Dendritic cell treated with granulocyte-macrophage colony-stimulating factor and Interleukin-4, amounts not matched to agents 40 ng/mL and 50 ng/mL, for 4 days (primary cell): Measurements from ENCODE around the gene SIGLEC9.
A peak's percentile ranks its signal among the peaks of the same experiment; 100 is the strongest.

Source experiments
- H3K27ac Mint-ChIP-seq: one replicate; pipeline ENCODE4 v1.8.0; 2022; ENCODE audit warnings: mild to moderate bottlenecking, mixed read lengths
- H3K27me3 Mint-ChIP-seq: one replicate; pipeline ENCODE4 v1.8.0; 2022; ENCODE audit warnings: mild to moderate bottlenecking, mixed read lengths
- H3K36me3 Mint-ChIP-seq: one replicate; pipeline ENCODE4 v1.8.0; 2022; ENCODE audit warnings: low read depth, mixed read lengths
- H3K4me1 Mint-ChIP-seq: one replicate; pipeline ENCODE4 v1.8.0; 2022; ENCODE audit warnings: low read depth, mixed read lengths
- H3K4me3 Mint-ChIP-seq: one replicate; pipeline ENCODE4 v1.8.0; 2022; ENCODE audit warnings: mild to moderate bottlenecking, moderate library complexity, mixed read lengths
- H3K9me3 Mint-ChIP-seq: one replicate; pipeline ENCODE4 v1.8.0; 2022; ENCODE audit warnings: mixed read lengths
- intact Hi-C: fragments of 100-400 bp; cut with micrococcal nuclease; formaldehyde crosslinking; loops from one replicate; pipeline ENCODE4 v1.15.0; 2022

Gene SIGLEC9

GRCh38 chr19:51124729-51125128 lies at the start of gene SIGLEC9:
Gene SIGLEC9 (plus strand): TSS chr19:51124906. CDS start chr19:51124975, 69 bp downstream.
- H3K4me3 Mint-ChIP-seq, result peak within 1 kb of the TSS; percentile 88
- H3K4me1 Mint-ChIP-seq, result peaks cover 97% of the 10 kb centered on the region
- H3K27ac Mint-ChIP-seq, result peak within 1 kb of the TSS; percentile 97
- H3K36me3 Mint-ChIP-seq, result peaks cover 51% of the 10 kb centered on the region
- H3K9me3 Mint-ChIP-seq, result no peaks in the 10 kb centered on the region
- H3K27me3 Mint-ChIP-seq, result no peaks in the 10 kb centered on the region
- intact Hi-C loops, result loop anchor here (2.0 kb wide), 1 partner anchor 16 kb away; the partner anchor contains the start of gene CTU1

DNA sequence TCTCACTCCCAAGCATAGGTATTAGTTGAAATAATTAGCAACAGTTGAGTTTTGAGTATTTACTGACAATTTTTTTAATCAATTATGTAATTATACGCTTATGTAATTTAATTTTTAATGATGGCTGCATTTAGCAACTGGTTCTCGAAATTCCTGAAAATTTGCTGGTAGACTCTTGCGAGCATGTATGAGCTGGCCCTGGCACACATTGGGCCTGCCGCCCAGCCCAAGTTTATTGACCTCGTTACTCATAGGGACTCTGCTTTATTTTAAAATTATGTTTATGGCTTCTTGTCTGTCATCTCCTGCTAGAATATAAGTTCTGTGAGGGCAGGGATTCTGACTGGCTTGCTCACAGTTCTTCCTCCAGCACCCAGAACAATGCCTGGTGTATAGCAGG lies 48.7 kb upstream of the SIGLEC9 start:
- Mint-ChIP-seq H3K27ac (no peak overlapping the region), H3K4me3 (no peak overlapping the region), H3K27me3 (peaks cover 21% of the 10 kb centered on the region), H3K9me3 (peaks cover 16% of the 10 kb centered on the region), H3K36me3 (no peaks in the 10 kb centered on the region), H3K4me1 (no peaks in the 10 kb centered on the region)
- intact Hi-C loops, result no loop called here

DNA sequence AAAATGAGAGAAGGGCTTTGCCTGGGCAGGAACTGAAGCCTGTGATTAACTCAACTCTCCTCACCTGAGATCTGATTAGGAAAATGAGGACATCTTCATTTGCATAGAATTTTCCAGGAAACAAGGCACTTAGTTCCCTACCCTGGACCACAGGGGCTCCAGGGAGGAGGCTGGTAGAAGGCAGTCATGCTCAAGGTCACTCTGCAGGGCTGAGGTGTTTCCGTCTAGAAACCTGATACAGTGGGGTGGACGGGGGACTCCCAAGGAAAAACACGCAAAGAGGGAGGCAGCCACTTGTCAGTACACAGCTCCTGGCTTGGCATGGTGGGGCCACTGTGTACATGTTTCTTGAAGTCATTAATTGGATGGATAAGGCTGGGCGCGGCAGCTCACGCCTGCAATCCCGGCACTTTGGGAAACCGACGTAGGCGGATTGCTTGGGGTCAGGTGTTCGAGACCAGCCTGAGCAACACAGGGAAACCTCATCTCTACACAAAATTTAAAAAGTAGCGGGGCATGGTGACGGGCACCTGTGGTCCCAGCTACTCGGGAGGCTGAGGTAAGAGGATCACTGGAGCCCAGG lies 48.0 kb upstream of the SIGLEC9 start:
- no peak overlapping the region for H3K4me3 Mint-ChIP-seq
- no peak overlapping the region for H3K27ac Mint-ChIP-seq
- peaks cover 16% of the 10 kb centered on the region for H3K9me3 Mint-ChIP-seq
- intact Hi-C loops, result no loop called here
- no peaks in the 10 kb centered on the region for H3K4me1 Mint-ChIP-seq
- no peaks in the 10 kb centered on the region for H3K36me3 Mint-ChIP-seq
- H3K27me3 Mint-ChIP-seq, result peaks cover 21% of the 10 kb centered on the region

DNA sequence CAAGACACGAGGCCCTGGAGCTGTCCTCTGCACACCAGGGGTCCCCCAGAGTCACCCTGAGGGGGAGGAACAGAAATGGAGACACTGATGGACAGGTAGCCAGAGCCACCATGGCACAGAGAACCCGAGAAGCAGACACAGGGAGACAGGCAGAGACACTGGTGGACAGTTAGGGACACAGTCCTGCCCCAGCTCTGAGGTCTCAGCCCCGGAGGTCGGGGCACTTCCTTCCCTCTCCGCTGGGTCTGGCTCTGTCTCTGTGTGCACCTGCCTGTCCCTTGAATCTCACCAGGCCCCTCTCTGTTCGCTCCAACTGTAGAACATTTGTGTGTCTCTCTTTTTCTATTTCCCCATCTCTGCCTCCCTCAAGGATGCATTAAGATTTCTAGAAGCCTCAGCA lies 46.6 kb upstream of the SIGLEC9 start:
- H3K9me3 Mint-ChIP-seq, result peaks cover 16% of the 10 kb centered on the region
- H3K27ac Mint-ChIP-seq, result no peak overlapping the region
- H3K27me3 Mint-ChIP-seq, result peaks cover 30% of the 10 kb centered on the region
- H3K4me1 Mint-ChIP-seq, result no peaks in the 10 kb centered on the region
- intact Hi-C loops, result no loop called here
- no peaks in the 10 kb centered on the region for H3K36me3 Mint-ChIP-seq
- no peak overlapping the region for H3K4me3 Mint-ChIP-seq

DNA sequence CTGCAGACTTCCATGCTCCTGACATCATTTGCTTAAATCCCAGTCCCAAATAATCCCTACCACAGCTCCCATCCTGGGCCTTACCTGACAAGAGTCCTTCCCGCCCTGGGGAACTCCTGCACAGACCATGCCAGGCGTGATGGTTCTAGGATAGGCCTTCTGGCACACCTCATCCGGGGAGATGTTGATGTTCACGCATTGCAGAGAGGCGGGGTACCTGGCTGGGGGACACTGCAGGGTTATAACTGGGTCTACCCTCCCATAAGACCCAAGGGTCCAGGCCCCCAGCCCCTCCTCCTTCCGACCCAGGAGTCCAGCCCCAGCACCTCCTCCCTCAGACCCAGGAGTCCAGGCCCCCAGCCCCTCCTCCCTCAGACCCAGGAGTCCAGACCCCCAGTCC lies 46.0 kb upstream of the SIGLEC9 start:
- Mint-ChIP-seq H3K27me3 (peaks cover 36% of the 10 kb centered on the region), H3K27ac (no peak overlapping the region), H3K9me3 (peaks cover 10% of the 10 kb centered on the region), H3K4me3 (no peak overlapping the region), H3K4me1 (no peaks in the 10 kb centered on the region), H3K36me3 (no peaks in the 10 kb centered on the region)
- intact Hi-C loops, result no loop called here

- intact Hi-C loops, result no loop called here
- no peaks in the 10 kb centered on the region for H3K36me3 Mint-ChIP-seq
- no peak overlapping the region for H3K4me3 Mint-ChIP-seq
- no peak overlapping the region for H3K27ac Mint-ChIP-seq
- peaks cover 34% of the 10 kb centered on the region for H3K27me3 Mint-ChIP-seq
- H3K4me1 Mint-ChIP-seq, result no peaks in the 10 kb centered on the region
- H3K9me3 Mint-ChIP-seq, result peaks cover 2% of the 10 kb centered on the region
Measured at GRCh38 chr19:51079481-51080110, 45.1 kb upstream of the SIGLEC9 start.

- Mint-ChIP-seq H3K27ac (no peak overlapping the region), H3K4me1 (no peaks in the 10 kb centered on the region), H3K9me3 (no peaks in the 10 kb centered on the region), H3K4me3 (no peak overlapping the region), H3K27me3 (peaks cover 25% of the 10 kb centered on the region), H3K36me3 (no peaks in the 10 kb centered on the region)
- intact Hi-C loops, result no loop called here
Measured at GRCh38 chr19:51081476-51081875, 43.2 kb upstream of the SIGLEC9 start.

DNA sequence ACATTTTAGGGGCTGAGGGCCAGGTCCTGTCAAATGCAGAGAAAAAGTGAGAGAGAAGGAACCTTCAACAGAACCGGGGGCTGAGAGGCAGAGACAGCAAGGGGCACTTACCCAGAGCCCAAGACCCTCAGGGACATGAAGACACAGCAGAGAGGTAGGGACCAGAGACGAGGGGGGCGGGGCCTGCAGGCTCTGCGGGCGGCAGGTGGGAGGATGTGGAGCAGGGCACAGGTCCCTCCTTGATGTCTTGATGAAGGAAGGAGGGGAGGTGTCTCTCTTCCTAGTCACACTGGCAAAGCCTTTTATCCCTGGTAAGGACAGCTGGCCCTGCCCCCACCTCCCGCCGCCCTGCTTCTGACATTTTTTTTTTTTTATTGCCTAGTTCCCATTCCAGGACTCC lies 42.1 kb upstream of the SIGLEC9 start, which contains the start of gene KLK14:
Gene KLK14, minus strand, starts transcription at position 277 of the 400 bp plus-strand sequence. Its CDS starts 273 bp downstream, at position 4.
- intact Hi-C loops, result no loop called here
- H3K4me3 Mint-ChIP-seq, result no peak within 1 kb of the TSS
- H3K9me3 Mint-ChIP-seq, result no peaks in the 10 kb centered on the region
- no peaks in the 10 kb centered on the region for H3K36me3 Mint-ChIP-seq
- no peak within 1 kb of the TSS for H3K27ac Mint-ChIP-seq
- H3K4me1 Mint-ChIP-seq, result no peaks in the 10 kb centered on the region
- H3K27me3 Mint-ChIP-seq, result peaks cover 26% of the 10 kb centered on the region

DNA sequence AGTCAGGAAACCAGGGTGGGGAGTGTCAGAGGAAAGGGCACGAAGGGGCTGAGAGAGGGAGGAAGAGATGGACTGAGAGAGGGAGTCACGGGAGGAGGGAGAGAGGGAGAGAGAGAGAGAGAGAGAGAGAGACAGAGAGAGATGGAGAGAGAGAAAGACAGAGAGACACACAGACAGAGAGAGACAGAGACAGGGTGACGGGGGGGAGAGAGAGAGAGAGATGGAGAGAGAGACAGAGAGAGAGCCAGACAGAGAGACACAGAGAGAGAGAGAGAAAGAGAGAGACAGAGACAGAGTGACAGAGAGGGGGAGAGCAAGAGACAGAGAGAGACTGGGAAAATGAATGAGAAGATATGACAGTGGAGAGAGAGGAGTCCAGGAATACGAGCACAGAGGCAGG lies 41.5 kb upstream of the SIGLEC9 start:
- H3K9me3 Mint-ChIP-seq, result no peaks in the 10 kb centered on the region
- intact Hi-C loops, result no loop called here
- no peak overlapping the region for H3K4me3 Mint-ChIP-seq
- H3K36me3 Mint-ChIP-seq, result no peaks in the 10 kb centered on the region
- peaks cover 26% of the 10 kb centered on the region for H3K27me3 Mint-ChIP-seq
- no peaks in the 10 kb centered on the region for H3K4me1 Mint-ChIP-seq
- no peak overlapping the region for H3K27ac Mint-ChIP-seq

- no peak overlapping the region for H3K27ac Mint-ChIP-seq
- H3K4me3 Mint-ChIP-seq, result no peak overlapping the region
- no peaks in the 10 kb centered on the region for H3K4me1 Mint-ChIP-seq
- H3K36me3 Mint-ChIP-seq, result no peaks in the 10 kb centered on the region
- H3K9me3 Mint-ChIP-seq, result no peaks in the 10 kb centered on the region
- peaks cover 26% of the 10 kb centered on the region for H3K27me3 Mint-ChIP-seq
- intact Hi-C loops, result no loop called here
Measured at GRCh38 chr19:51083783-51084182, 40.9 kb upstream of the SIGLEC9 start.

DNA sequence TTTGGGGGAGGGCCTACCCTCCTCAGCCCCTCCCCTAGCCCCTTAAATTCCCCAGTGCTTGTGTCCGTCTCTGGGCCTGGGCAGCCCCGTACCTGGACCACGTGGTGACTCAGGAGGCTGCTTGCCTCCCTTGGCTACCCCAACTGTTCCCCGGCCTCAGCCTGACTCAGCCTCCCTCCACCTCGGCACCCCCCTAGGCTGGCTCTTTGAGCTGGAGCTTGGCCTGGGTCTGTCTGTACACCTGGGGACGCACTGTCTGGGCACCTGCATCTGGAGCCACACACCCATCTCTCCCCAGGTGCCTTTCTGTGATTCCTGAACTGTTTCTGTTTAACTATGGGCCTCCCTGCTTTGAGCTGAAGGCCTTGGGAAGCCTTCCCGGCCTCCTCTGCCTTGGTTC lies 40.2 kb upstream of the SIGLEC9 start:
- Mint-ChIP-seq H3K4me3 (no peak overlapping the region), H3K27ac (no peak overlapping the region), H3K9me3 (no peaks in the 10 kb centered on the region), H3K36me3 (no peaks in the 10 kb centered on the region), H3K27me3 (peaks cover 26% of the 10 kb centered on the region), H3K4me1 (no peaks in the 10 kb centered on the region)
- intact Hi-C loops, result no loop called here

GRCh38 chr19:51086153-51086850 lies 38.4 kb upstream of the SIGLEC9 start:
- H3K27ac Mint-ChIP-seq, result no peak overlapping the region
- intact Hi-C loops, result no loop called here
- H3K4me1 Mint-ChIP-seq, result peaks cover 6% of the 10 kb centered on the region
- no peaks in the 10 kb centered on the region for H3K36me3 Mint-ChIP-seq
- peaks cover 30% of the 10 kb centered on the region for H3K27me3 Mint-ChIP-seq
- no peaks in the 10 kb centered on the region for H3K9me3 Mint-ChIP-seq
- no peak overlapping the region for H3K4me3 Mint-ChIP-seq

GRCh38 chr19:51089786-51090185 lies 34.9 kb upstream of the SIGLEC9 start:
- H3K27ac Mint-ChIP-seq, result no peak overlapping the region

GRCh38 chr19:51090471-51090870 lies 34.2 kb upstream of the SIGLEC9 start:
- Mint-ChIP-seq H3K9me3 (no peaks in the 10 kb centered on the region), H3K4me3 (no peak overlapping the region), H3K27ac (no peak overlapping the region), H3K36me3 (no peaks in the 10 kb centered on the region), H3K27me3 (peaks cover 12% of the 10 kb centered on the region), H3K4me1 (peaks cover 10% of the 10 kb centered on the region)
- intact Hi-C loops, result no loop called here

More at GRCh38 chr19:51089786-51090185, 34.9 kb upstream of the SIGLEC9 start:
- no peaks in the 10 kb centered on the region for H3K36me3 Mint-ChIP-seq
- H3K4me1 Mint-ChIP-seq, result peaks cover 10% of the 10 kb centered on the region
- H3K4me3 Mint-ChIP-seq, result no peak overlapping the region
- intact Hi-C loops, result no loop called here
- H3K27me3 Mint-ChIP-seq, result peaks cover 12% of the 10 kb centered on the region
- no peaks in the 10 kb centered on the region for H3K9me3 Mint-ChIP-seq
